Hematopoietic multipotent progenitor cell treated with erythropoietin and hydrocortisone succinate and interleukin-3 and kit ligand, for 15 days (in vitro differentiated cells): Measurements from ENCODE around the gene KIF21A.

ENCODE experiments used
- DNase-seq: peaks from one replicate; pipeline ENCODE4 v3.0.0-alpha.2; 2015; ENCODE audit warnings: low spot score

KIF21A gene

GRCh38 chr12:39386335-39386734 is 56.6 kb downstream of the KIF21A start:
- no peak for DNase-seq

GRCh38 chr12:39383114-39383513 is 59.8 kb downstream of the KIF21A start:
- no peak for DNase-seq

- no peak for DNase-seq
These were observed 62.8 kb downstream of the KIF21A start for GRCh38 chr12:39380090-39380489.

GRCh38 chr12:39378341-39378740 is 64.6 kb downstream of the KIF21A start:
- no peak for DNase-seq

GRCh38 chr12:39375206-39375808 is 67.6 kb downstream of the KIF21A start:
- DNase-seq = no peak

GRCh38 chr12:39372929-39373328 is 70.0 kb downstream of the KIF21A start:
- DNase-seq = no peak

- no peak for DNase-seq
These were observed 70.6 kb downstream of the KIF21A start for GRCh38 chr12:39372204-39372925.

- DNase-seq = no peak
These were observed 73.2 kb downstream of the KIF21A start for GRCh38 chr12:39369756-39370155.

GRCh38 chr12:39368891-39369290 is 74.0 kb downstream of the KIF21A start:
- DNase-seq = no peak

- no peak for DNase-seq
These were observed 74.8 kb downstream of the KIF21A start for GRCh38 chr12:39368096-39368495.

GRCh38 chr12:39367494-39367893 is 75.4 kb downstream of the KIF21A start:
- no peak for DNase-seq

- DNase-seq = no peak
These were observed 77.4 kb downstream of the KIF21A start for GRCh38 chr12:39365364-39366001.

- no peak for DNase-seq
These were observed 78.7 kb downstream of the KIF21A start for GRCh38 chr12:39364196-39364595.

GRCh38 chr12:39359645-39360044 is 83.3 kb downstream of the KIF21A start:
- no peak for DNase-seq

- no peak for DNase-seq
These were observed 85.9 kb downstream of the KIF21A start for GRCh38 chr12:39357041-39357440.

GRCh38 chr12:39355841-39356240 is 87.1 kb downstream of the KIF21A start:
- DNase-seq = no peak

GRCh38 chr12:39354955-39355354 is 88.0 kb downstream of the KIF21A start:
- no peak for DNase-seq

GRCh38 chr12:39352471-39353017 is 90.4 kb downstream of the KIF21A start:
- DNase-seq = no peak

GRCh38 chr12:39351153-39351552 is 91.8 kb downstream of the KIF21A start:
- DNase-seq = no peak

GRCh38 chr12:39348941-39349626 is 93.8 kb downstream of the KIF21A start:
- DNase-seq = no peak

GRCh38 chr12:39348523-39348922 is 94.4 kb downstream of the KIF21A start:
- no peak for DNase-seq

GRCh38 chr12:39344926-39345325 is 98.0 kb downstream of the KIF21A start:
- no peak for DNase-seq

- no peak for DNase-seq
These were observed 99.3 kb downstream of the KIF21A start for GRCh38 chr12:39343665-39344064.
